ENCODE measurements around the gene NOL4L.

NOL4L gene

GRCh38 chr20:32474967-32475811 is 109.9 kb downstream of the NOL4L start:
- H3K36me3 ChIP-seq (ENCODE audit: insufficient read depth, low read length), result peaks cover 19% of the 10 kb centered on the region
- no peaks in the 10 kb centered on the region for H3K9me3 ChIP-seq (ENCODE audit: insufficient read depth, low read depth, low read length)
- H3K27me3 ChIP-seq (ENCODE audit: insufficient read depth, low read length), result no peaks in the 10 kb centered on the region
- H3K4me1 ChIP-seq (ENCODE audit: insufficient read depth, low read length), result peaks cover 38% of the 10 kb centered on the region
- 33% methylated on average over 28 of the region's 28 CpGs for WGBS
- peak overlapping the region; percentile 19 for H3K4me3 ChIP-seq (ENCODE audit: low read length)
- peak overlapping the region; percentile 55 for H3K9ac ChIP-seq (ENCODE audit: low read depth, low read length)
- H3K27ac ChIP-seq (ENCODE audit: low read depth, low read length), result peak overlapping the region; percentile 66

GRCh38 chr20:32474717-32474966 is 110.5 kb downstream of the NOL4L start:
- Histone ChIP-seq H3K9me3 (ENCODE audit: insufficient read depth, low read depth, low read length) (no peaks in the 10 kb centered on the region), H3K4me1 (ENCODE audit: insufficient read depth, low read length) (peaks cover 36% of the 10 kb centered on the region), H3K27me3 (ENCODE audit: insufficient read depth, low read length) (no peaks in the 10 kb centered on the region), H3K27ac (ENCODE audit: low read depth, low read length) (peak overlapping the region; percentile 66; the same call in 1 of the 2 replicates), H3K4me3 (ENCODE audit: low read length) (no peak overlapping the region), H3K36me3 (ENCODE audit: insufficient read depth, low read length) (peaks cover 19% of the 10 kb centered on the region), H3K9ac (ENCODE audit: low read depth, low read length) (peak overlapping the region; percentile 55; the same call in 1 of the 2 replicates)
- 75% methylated on average over 8 of the region's 8 CpGs for WGBS

- H3K27me3 ChIP-seq (ENCODE audit: insufficient read depth, low read length), result no peaks in the 10 kb centered on the region
- peaks cover 19% of the 10 kb centered on the region for H3K36me3 ChIP-seq (ENCODE audit: insufficient read depth, low read length)
- 0 out of 2 replicates have a peak overlapping the region, but pooled peaks have one; percentile 55 for H3K9ac ChIP-seq (ENCODE audit: low read depth, low read length)
- H3K4me1 ChIP-seq (ENCODE audit: insufficient read depth, low read length), result peaks cover 36% of the 10 kb centered on the region
- H3K27ac ChIP-seq (ENCODE audit: low read depth, low read length), result peak overlapping the region; percentile 66; the same call in 1 of the 2 replicates
- H3K9me3 ChIP-seq (ENCODE audit: insufficient read depth, low read depth, low read length), result no peaks in the 10 kb centered on the region
- no peak overlapping the region for H3K4me3 ChIP-seq (ENCODE audit: low read length)
- 95% methylated on average over 18 of the region's 18 CpGs for whole genome bisulfite sequencing
Observed at GRCh38 chr20:32474009-32474716, 111.0 kb downstream of the NOL4L start.

GRCh38 chr20:32473231-32474008 is 111.7 kb downstream of the NOL4L start:
- H3K27me3 ChIP-seq (ENCODE audit: insufficient read depth, low read length), result no peaks in the 10 kb centered on the region
- H3K4me1 ChIP-seq (ENCODE audit: insufficient read depth, low read length), result peaks cover 36% of the 10 kb centered on the region
- H3K27ac ChIP-seq (ENCODE audit: low read depth, low read length), result peak overlapping the region; percentile 30; the same call in 1 of the 2 replicates
- H3K4me3 ChIP-seq (ENCODE audit: low read length), result no peak overlapping the region
- WGBS, result 92% methylated on average over 29 of the region's 29 CpGs
- H3K9ac ChIP-seq (ENCODE audit: low read depth, low read length), result no peak overlapping the region
- H3K36me3 ChIP-seq (ENCODE audit: insufficient read depth, low read length), result peaks cover 19% of the 10 kb centered on the region
- H3K9me3 ChIP-seq (ENCODE audit: insufficient read depth, low read depth, low read length), result no peaks in the 10 kb centered on the region

- Histone ChIP-seq H3K4me1 (ENCODE audit: insufficient read depth, low read length) (peaks cover 36% of the 10 kb centered on the region), H3K4me3 (ENCODE audit: low read length) (no peak overlapping the region), H3K36me3 (ENCODE audit: insufficient read depth, low read length) (peaks cover 19% of the 10 kb centered on the region), H3K27ac (ENCODE audit: low read depth, low read length) (peak overlapping the region; percentile 29; the same call in 1 of the 2 replicates), H3K9me3 (ENCODE audit: insufficient read depth, low read depth, low read length) (no peaks in the 10 kb centered on the region), H3K27me3 (ENCODE audit: insufficient read depth, low read length) (no peaks in the 10 kb centered on the region), H3K9ac (ENCODE audit: low read depth, low read length) (no peak overlapping the region)
- 97% methylated on average over 6 of the region's 6 CpGs for WGBS
Observed at GRCh38 chr20:32472581-32473207, 112.4 kb downstream of the NOL4L start.

- H3K27me3 ChIP-seq (ENCODE audit: insufficient read depth, low read length), result no peaks in the 10 kb centered on the region
- H3K9ac ChIP-seq (ENCODE audit: low read depth, low read length), result no peak overlapping the region
- no peaks in the 10 kb centered on the region for H3K9me3 ChIP-seq (ENCODE audit: insufficient read depth, low read depth, low read length)
- H3K4me1 ChIP-seq (ENCODE audit: insufficient read depth, low read length), result peaks cover 25% of the 10 kb centered on the region
- WGBS, result 88% methylated on average over 9 of the region's 9 CpGs
- H3K4me3 ChIP-seq (ENCODE audit: low read length), result no peak overlapping the region
- peak overlapping the region; percentile 9; the same call in 1 of the 2 replicates for H3K27ac ChIP-seq (ENCODE audit: low read depth, low read length)
- H3K36me3 ChIP-seq (ENCODE audit: insufficient read depth, low read length), result peaks cover 19% of the 10 kb centered on the region
Observed at GRCh38 chr20:32470940-32471339, 114.2 kb downstream of the NOL4L start.

GRCh38 chr20:32470025-32470861 is 114.9 kb downstream of the NOL4L start:
- H3K4me3 ChIP-seq (ENCODE audit: low read length), result no peak overlapping the region
- peaks cover 19% of the 10 kb centered on the region for H3K36me3 ChIP-seq (ENCODE audit: insufficient read depth, low read length)
- WGBS, result 68% methylated on average over 27 of the region's 27 CpGs
- no peak overlapping the region for H3K9ac ChIP-seq (ENCODE audit: low read depth, low read length)
- no peaks in the 10 kb centered on the region for H3K27me3 ChIP-seq (ENCODE audit: insufficient read depth, low read length)
- H3K4me1 ChIP-seq (ENCODE audit: insufficient read depth, low read length), result peaks cover 23% of the 10 kb centered on the region
- no peaks in the 10 kb centered on the region for H3K9me3 ChIP-seq (ENCODE audit: insufficient read depth, low read depth, low read length)
- peak overlapping the region; percentile 64 for H3K27ac ChIP-seq (ENCODE audit: low read depth, low read length)

GRCh38 chr20:32468860-32469259 is 116.3 kb downstream of the NOL4L start:
- Histone ChIP-seq H3K9ac (ENCODE audit: low read depth, low read length) (no peak overlapping the region), H3K27me3 (ENCODE audit: insufficient read depth, low read length) (no peaks in the 10 kb centered on the region), H3K4me1 (ENCODE audit: insufficient read depth, low read length) (peaks cover 22% of the 10 kb centered on the region), H3K4me3 (ENCODE audit: low read length) (no peak overlapping the region), H3K36me3 (ENCODE audit: insufficient read depth, low read length) (peaks cover 12% of the 10 kb centered on the region; the same call in 1 of the 2 replicates), H3K27ac (ENCODE audit: low read depth, low read length) (no peak overlapping the region), H3K9me3 (ENCODE audit: insufficient read depth, low read depth, low read length) (no peaks in the 10 kb centered on the region)
- 91% methylated on average over 7 of the region's 7 CpGs for WGBS

- WGBS, result 93% methylated on average over 6 of the region's 6 CpGs
- Histone ChIP-seq H3K27me3 (ENCODE audit: insufficient read depth, low read length) (no peaks in the 10 kb centered on the region), H3K9me3 (ENCODE audit: insufficient read depth, low read depth, low read length) (no peaks in the 10 kb centered on the region), H3K4me3 (ENCODE audit: low read length) (no peak overlapping the region), H3K9ac (ENCODE audit: low read depth, low read length) (no peak overlapping the region), H3K4me1 (ENCODE audit: insufficient read depth, low read length) (peaks cover 22% of the 10 kb centered on the region), H3K27ac (ENCODE audit: low read depth, low read length) (no peak overlapping the region), H3K36me3 (ENCODE audit: insufficient read depth, low read length) (peaks cover 10% of the 10 kb centered on the region; the same call in 1 of the 2 replicates)
Observed at GRCh38 chr20:32468313-32468640, 116.9 kb downstream of the NOL4L start.

Measured in HUES64 (cell line).